Lower lobe of right lung (tissue), 2 donors: ENCODE data around the gene DOCK4. TPM values are rescaled to one million over a fixed set of nuclear protein-coding genes. Genes with fewer than 3 reads are reported as not detected.
A peak's percentile ranks its signal among the peaks of the same experiment; 100 is the strongest.

Experiments used
- ATAC-seq, 2 donors: fragments of 200-7000 bp; cut with Tn5 transposase; one replicate each; pipeline ENCODE4 v1.9.1; 2020 to 2022; ENCODE audit warnings: mild to moderate bottlenecking in 2 of 2, moderate library complexity in 2 of 2
- DNase-seq: peaks from one replicate; pipeline ENCODE4 v3.0.0-alpha.2; 2020
- H3K27ac ChIP-seq: fragments of 200-600 bp; one replicate; pipeline ENCODE4 v1.8.0; 2022
- H3K27me3 ChIP-seq: fragments of 200-600 bp; one replicate; pipeline ENCODE4 v1.8.0; 2022; ENCODE audit warnings: low read depth
- H3K36me3 ChIP-seq: fragments of 200-600 bp; one replicate; pipeline ENCODE4 v1.8.0; 2022; ENCODE audit warnings: mild to moderate bottlenecking
- H3K4me1 ChIP-seq: fragments of 200-600 bp; one replicate; pipeline ENCODE4 v1.8.0; 2022
- H3K4me3 ChIP-seq: fragments of 200-600 bp; one replicate; pipeline ENCODE4 v1.8.0; 2022; ENCODE audit warnings: mild to moderate bottlenecking
- H3K9me3 ChIP-seq: fragments of 200-600 bp; one replicate; pipeline ENCODE4 v1.8.0; 2022
- intact Hi-C: fragments of 100-400 bp; cut with DNase I; formaldehyde crosslinking; loops from one replicate; pipeline ENCODE4 v1.11.0; 2022
- total RNA-seq: library from RNA; stranded (reverse); fragmentation: NEBNext Ultra II Directional; extraction: Animal tissue kit (Norgen Biotek cat#: 25700); gene quantifications from one replicate; pipeline ENCODE4 v1.2.1, GENCODE V29; 2021
- TF ChIP-seq, protein P1 (sequence below): fragments of 200-600 bp; IDR thresholded peaks from one replicate; pipeline ENCODE4 v1.8.0; 2022; ENCODE audit warnings: antibody characterized with exemption, mild to moderate bottlenecking
- donor health status: DM: no; HTN: yes; CAD: no; lungs with severe emphysema.

Gene DOCK4
- total RNA-seq, 1 donor from 2014 or later = 78.5 TPM

DNA sequence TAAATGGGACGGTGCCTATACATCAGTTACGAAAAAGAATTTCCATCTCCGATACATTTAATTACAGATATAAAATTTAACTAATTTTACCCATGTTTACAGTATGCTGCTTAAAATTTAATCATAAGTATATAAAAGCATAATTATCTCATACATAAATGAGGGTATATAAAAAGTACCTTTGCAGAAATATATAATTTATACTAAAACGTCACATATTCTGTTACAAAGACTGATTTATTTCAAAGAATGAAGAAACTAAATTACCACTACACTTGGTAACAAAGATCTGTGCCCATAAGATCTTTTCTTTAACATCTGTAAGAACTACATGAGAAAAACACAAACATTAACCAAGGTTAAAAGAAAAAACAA lies 2.8 kb downstream of the DOCK4 start:
- TF ChIP-seq, protein P1, sequence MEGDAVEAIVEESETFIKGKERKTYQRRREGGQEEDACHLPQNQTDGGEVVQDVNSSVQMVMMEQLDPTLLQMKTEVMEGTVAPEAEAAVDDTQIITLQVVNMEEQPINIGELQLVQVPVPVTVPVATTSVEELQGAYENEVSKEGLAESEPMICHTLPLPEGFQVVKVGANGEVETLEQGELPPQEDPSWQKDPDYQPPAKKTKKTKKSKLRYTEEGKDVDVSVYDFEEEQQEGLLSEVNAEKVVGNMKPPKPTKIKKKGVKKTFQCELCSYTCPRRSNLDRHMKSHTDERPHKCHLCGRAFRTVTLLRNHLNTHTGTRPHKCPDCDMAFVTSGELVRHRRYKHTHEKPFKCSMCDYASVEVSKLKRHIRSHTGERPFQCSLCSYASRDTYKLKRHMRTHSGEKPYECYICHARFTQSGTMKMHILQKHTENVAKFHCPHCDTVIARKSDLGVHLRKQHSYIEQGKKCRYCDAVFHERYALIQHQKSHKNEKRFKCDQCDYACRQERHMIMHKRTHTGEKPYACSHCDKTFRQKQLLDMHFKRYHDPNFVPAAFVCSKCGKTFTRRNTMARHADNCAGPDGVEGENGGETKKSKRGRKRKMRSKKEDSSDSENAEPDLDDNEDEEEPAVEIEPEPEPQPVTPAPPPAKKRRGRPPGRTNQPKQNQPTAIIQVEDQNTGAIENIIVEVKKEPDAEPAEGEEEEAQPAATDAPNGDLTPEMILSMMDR = no peak
- intact Hi-C loops = no loop called here
- peak overlapping the region; percentile 99 for H3K4me3 ChIP-seq
- H3K27ac ChIP-seq = peak overlapping the region; percentile 91
- peaks cover 38% of the 10 kb centered on the region for H3K4me1 ChIP-seq
- no peaks in the 10 kb centered on the region for H3K27me3 ChIP-seq
- DNase-seq = no peak
- H3K36me3 ChIP-seq = no peaks in the 10 kb centered on the region
- H3K9me3 ChIP-seq = no peaks in the 10 kb centered on the region
- no peak for ATAC-seq

GRCh38 chr7:112202816-112203215 lies 3.4 kb downstream of the DOCK4 start:
- ATAC-seq (no peak), DNase-seq (peak; percentile 59)
- peak overlapping the region; percentile 99 for H3K4me3 ChIP-seq

GRCh38 chr7:112201839-112202238 lies 4.4 kb downstream of the DOCK4 start:
- Histone ChIP-seq H3K4me3 (no peak overlapping the region), H3K36me3 (no peaks in the 10 kb centered on the region), H3K9me3 (no peaks in the 10 kb centered on the region), H3K27me3 (no peaks in the 10 kb centered on the region), H3K4me1 (peaks cover 42% of the 10 kb centered on the region), H3K27ac (no peak overlapping the region)
- ATAC-seq = no peak
- DNase-seq = no peak
- intact Hi-C loops = no loop called here
- TF ChIP-seq, protein P1 = no peak

More at GRCh38 chr7:112202816-112203215, 3.4 kb downstream of the DOCK4 start:
- H3K36me3 ChIP-seq = no peaks in the 10 kb centered on the region
- peak overlapping the region; percentile 26 for H3K27ac ChIP-seq
- TF ChIP-seq, protein P1 = no peak
- peaks cover 42% of the 10 kb centered on the region for H3K4me1 ChIP-seq
- intact Hi-C loops = no loop called here
- H3K27me3 ChIP-seq = no peaks in the 10 kb centered on the region
- no peaks in the 10 kb centered on the region for H3K9me3 ChIP-seq

- Histone ChIP-seq H3K27me3 (no peaks in the 10 kb centered on the region), H3K9me3 (no peaks in the 10 kb centered on the region), H3K27ac (no peak overlapping the region), H3K4me1 (peaks cover 42% of the 10 kb centered on the region), H3K4me3 (no peak overlapping the region), H3K36me3 (no peaks in the 10 kb centered on the region)
- DNase-seq (no peak), ATAC-seq (no peak)
- TF ChIP-seq, protein P1 = no peak
- intact Hi-C loops = no loop called here
Measured at GRCh38 chr7:112201411-112201810, 4.8 kb downstream of the DOCK4 start.

- Histone ChIP-seq H3K4me3 (no peak overlapping the region), H3K27me3 (no peaks in the 10 kb centered on the region), H3K4me1 (peaks cover 42% of the 10 kb centered on the region), H3K36me3 (no peaks in the 10 kb centered on the region), H3K9me3 (no peaks in the 10 kb centered on the region), H3K27ac (no peak overlapping the region)
- intact Hi-C loops = no loop called here
- TF ChIP-seq, protein P1 = no peak
- DNase-seq (no peak), ATAC-seq (no peak)
Measured at GRCh38 chr7:112199672-112200071, 6.5 kb downstream of the DOCK4 start.
